Measurements from ENCODE around the gene SLC25A33.

The SLC25A33 gene

DNA sequence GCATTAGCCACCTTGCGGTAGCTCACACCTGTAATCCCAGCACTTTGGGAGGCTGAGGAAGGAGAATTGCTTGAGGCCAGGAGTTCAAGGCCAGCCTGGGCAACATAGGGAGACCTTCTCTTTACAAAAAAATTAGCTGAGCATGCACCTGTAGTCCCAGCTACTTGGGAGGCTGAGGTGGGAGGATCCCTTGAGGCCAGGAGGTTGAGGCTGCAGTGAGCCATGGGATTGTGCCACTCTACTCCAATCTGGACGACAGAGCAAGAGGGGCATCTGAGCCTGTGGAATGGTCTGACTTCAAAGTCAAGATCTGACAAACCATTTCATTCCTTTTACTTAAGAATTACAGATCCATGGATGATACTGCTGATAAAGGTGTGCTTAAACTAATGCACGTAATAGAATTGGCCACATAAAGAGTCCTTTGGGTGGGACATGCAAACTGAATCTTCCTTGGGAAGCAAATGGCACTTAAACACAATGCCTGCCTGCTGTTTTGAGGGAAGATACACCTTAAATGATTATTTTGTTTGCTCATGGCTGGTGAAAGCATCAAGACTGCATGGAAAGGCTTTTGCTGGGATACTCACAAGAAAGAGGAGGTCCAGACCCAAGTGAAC, 47.0 kb downstream of the SLC25A33 start:
- H3K4me1 ChIP-seq (ENCODE audit: control insufficient read depth in 2 of 2, insufficient read depth in 2 of 2, low read length in 2 of 2) = peaks cover 7 to 9% of the 10 kb centered on the region in 2 donors
- H3K27ac ChIP-seq (ENCODE audit: low read depth in 2 of 2, low read length in 2 of 2) = no peak overlapping the region

DNA sequence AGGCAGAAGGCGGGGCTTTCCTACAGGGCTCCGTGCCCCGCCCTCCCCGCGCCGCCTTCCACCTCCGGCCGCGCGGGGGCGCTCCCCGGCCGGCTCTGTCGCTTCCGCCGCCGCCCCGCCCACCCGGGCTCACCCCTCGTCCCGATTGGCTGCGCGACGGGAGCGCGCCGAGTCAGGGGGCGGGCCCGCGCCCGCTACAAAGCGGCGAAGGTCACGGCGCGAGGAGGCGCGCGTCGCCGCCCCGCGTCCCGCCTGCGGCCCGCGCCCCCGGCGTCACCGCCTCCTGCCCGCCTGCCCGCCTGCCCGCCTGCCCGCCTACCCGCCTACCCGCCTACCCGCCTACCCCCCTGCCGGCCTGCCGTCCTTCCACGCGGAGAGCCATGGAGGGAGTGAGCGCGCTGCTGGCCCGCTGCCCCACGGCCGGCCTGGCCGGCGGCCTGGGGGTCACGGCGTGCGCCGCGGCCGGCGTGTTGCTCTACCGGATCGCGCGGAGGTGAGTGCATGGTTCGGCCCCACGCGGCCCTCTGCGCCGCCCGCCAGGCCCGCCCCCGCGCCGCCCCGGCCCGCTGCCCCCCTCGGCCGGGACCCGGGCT, 49.4 kb downstream of the SLC25A33 start, which contains the start of gene TMEM201:
TSS of gene TMEM201 (plus strand) at position 361 of the 593 bp plus-strand sequence. CDS start at position 381, 20 bp downstream.
- Histone ChIP-seq H3K4me1 (ENCODE audit: control insufficient read depth in 2 of 2, insufficient read depth in 2 of 2, low read length in 2 of 2) (peaks cover 11 to 18% of the 10 kb centered on the region in 2 donors), H3K9me3 (ENCODE audit: control insufficient read depth in 2 of 2, low read length in 2 of 2) (no peaks in the 10 kb centered on the region), H3K27me3 (ENCODE audit: control insufficient read depth in 2 of 2, insufficient read depth in 2 of 2, low read length in 2 of 2) (no peaks in the 10 kb centered on the region), H3K4me3 (ENCODE audit: low read length in 2 of 2) (peak within 1 kb of the TSS; percentile 70 to 75), H3K27ac (ENCODE audit: low read depth in 2 of 2, low read length in 2 of 2) (peak within 1 kb of the TSS; percentile 1 to 54), H3K36me3 (ENCODE audit: control insufficient read depth in 2 of 2, insufficient read depth in 2 of 2, low read length in 2 of 2) (no peaks in the 10 kb centered on the region), H3K9ac (ENCODE audit: low read depth in 1 of 2, low read length in 2 of 2) (peak within 1 kb of the TSS; percentile 26 to 67)

More for the DNA sequence above, 47.0 kb downstream of the SLC25A33 start:
- H3K4me3 ChIP-seq (ENCODE audit: low read length in 2 of 2) = no peak overlapping the region
- H3K36me3 ChIP-seq (ENCODE audit: control insufficient read depth in 2 of 2, insufficient read depth in 2 of 2, low read length in 2 of 2) = peaks cover 1 to 4% of the 10 kb centered on the region in 2 donors
- H3K9ac ChIP-seq (ENCODE audit: low read depth in 1 of 2, low read length in 2 of 2) = no peak overlapping the region
- H3K9me3 ChIP-seq (ENCODE audit: control insufficient read depth in 2 of 2, low read length in 2 of 2) = no peaks in the 10 kb centered on the region
- no peaks in the 10 kb centered on the region for H3K27me3 ChIP-seq (ENCODE audit: control insufficient read depth in 2 of 2, insufficient read depth in 2 of 2, low read length in 2 of 2)

DNA sequence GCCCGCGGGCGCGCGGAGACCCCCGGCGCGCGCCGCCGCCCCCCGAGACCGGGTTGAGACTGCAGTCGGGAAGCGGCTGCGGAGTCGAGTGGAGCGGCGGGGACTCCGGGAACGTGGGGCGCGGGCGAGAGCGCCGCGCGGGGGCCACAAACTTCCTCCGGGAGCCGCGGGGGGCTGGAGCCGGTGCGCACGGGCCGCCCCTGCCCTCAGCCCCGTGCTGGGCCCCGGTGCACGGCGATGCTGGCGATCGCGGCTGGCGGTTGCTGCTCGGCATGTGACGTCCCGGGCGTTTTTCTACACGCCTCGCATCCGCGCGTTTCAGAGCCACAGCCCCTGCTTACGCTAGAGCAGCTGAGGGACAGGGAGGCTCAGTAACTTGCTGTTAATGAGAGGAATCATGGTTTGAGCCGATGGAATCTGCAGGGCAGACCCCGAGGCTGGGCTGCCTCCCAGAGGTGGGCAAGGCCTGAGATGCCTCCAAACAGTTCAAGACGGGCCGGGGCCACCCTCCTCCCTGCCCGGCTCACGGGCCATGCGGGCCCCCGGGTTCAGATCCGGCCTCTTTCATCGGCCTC, 50.0 kb downstream of the SLC25A33 start:
- H3K27ac ChIP-seq (ENCODE audit: low read depth in 2 of 2, low read length in 2 of 2) = peak overlapping the region in 1 of 2 donors; percentile 1
- peak overlapping the region; percentile 26 to 67 for H3K9ac ChIP-seq (ENCODE audit: low read depth in 1 of 2, low read length in 2 of 2)
- peaks cover 11 to 20% of the 10 kb centered on the region in 2 donors for H3K4me1 ChIP-seq (ENCODE audit: control insufficient read depth in 2 of 2, insufficient read depth in 2 of 2, low read length in 2 of 2)
- H3K4me3 ChIP-seq (ENCODE audit: low read length in 2 of 2) = peak overlapping the region; percentile 69 to 70
- H3K9me3 ChIP-seq (ENCODE audit: control insufficient read depth in 2 of 2, low read length in 2 of 2) = no peaks in the 10 kb centered on the region
- no peaks in the 10 kb centered on the region for H3K27me3 ChIP-seq (ENCODE audit: control insufficient read depth in 2 of 2, insufficient read depth in 2 of 2, low read length in 2 of 2)
- no peaks in the 10 kb centered on the region for H3K36me3 ChIP-seq (ENCODE audit: control insufficient read depth in 2 of 2, insufficient read depth in 2 of 2, low read length in 2 of 2)

GRCh38 chr1:9589719-9590157, 50.5 kb downstream of the SLC25A33 start:
- Histone ChIP-seq H3K9ac (ENCODE audit: low read depth in 1 of 2, low read length in 2 of 2) (peak overlapping the region; percentile 26 to 67), H3K27me3 (ENCODE audit: control insufficient read depth in 2 of 2, insufficient read depth in 2 of 2, low read length in 2 of 2) (no peaks in the 10 kb centered on the region), H3K27ac (ENCODE audit: low read depth in 2 of 2, low read length in 2 of 2) (no peak overlapping the region), H3K4me1 (ENCODE audit: control insufficient read depth in 2 of 2, insufficient read depth in 2 of 2, low read length in 2 of 2) (peaks cover 11 to 20% of the 10 kb centered on the region in 2 donors), H3K9me3 (ENCODE audit: control insufficient read depth in 2 of 2, low read length in 2 of 2) (no peaks in the 10 kb centered on the region), H3K36me3 (ENCODE audit: control insufficient read depth in 2 of 2, insufficient read depth in 2 of 2, low read length in 2 of 2) (no peaks in the 10 kb centered on the region), H3K4me3 (ENCODE audit: low read length in 2 of 2) (peak overlapping the region; percentile 69 to 70)

- Histone ChIP-seq H3K9ac (ENCODE audit: low read depth in 1 of 2, low read length in 2 of 2) (peak overlapping the region in 1 of 2 donors; percentile 5), H3K27me3 (ENCODE audit: control insufficient read depth in 2 of 2, insufficient read depth in 2 of 2, low read length in 2 of 2) (no peaks in the 10 kb centered on the region), H3K9me3 (ENCODE audit: control insufficient read depth in 2 of 2, low read length in 2 of 2) (no peaks in the 10 kb centered on the region), H3K4me3 (ENCODE audit: low read length in 2 of 2) (no peak overlapping the region), H3K36me3 (ENCODE audit: control insufficient read depth in 2 of 2, insufficient read depth in 2 of 2, low read length in 2 of 2) (no peaks in the 10 kb centered on the region), H3K4me1 (ENCODE audit: control insufficient read depth in 2 of 2, insufficient read depth in 2 of 2, low read length in 2 of 2) (peaks cover 11 to 20% of the 10 kb centered on the region in 2 donors), H3K27ac (ENCODE audit: low read depth in 2 of 2, low read length in 2 of 2) (no peak overlapping the region)
These were observed 50.9 kb downstream of the SLC25A33 start for GRCh38 chr1:9590201-9590600.

DNA sequence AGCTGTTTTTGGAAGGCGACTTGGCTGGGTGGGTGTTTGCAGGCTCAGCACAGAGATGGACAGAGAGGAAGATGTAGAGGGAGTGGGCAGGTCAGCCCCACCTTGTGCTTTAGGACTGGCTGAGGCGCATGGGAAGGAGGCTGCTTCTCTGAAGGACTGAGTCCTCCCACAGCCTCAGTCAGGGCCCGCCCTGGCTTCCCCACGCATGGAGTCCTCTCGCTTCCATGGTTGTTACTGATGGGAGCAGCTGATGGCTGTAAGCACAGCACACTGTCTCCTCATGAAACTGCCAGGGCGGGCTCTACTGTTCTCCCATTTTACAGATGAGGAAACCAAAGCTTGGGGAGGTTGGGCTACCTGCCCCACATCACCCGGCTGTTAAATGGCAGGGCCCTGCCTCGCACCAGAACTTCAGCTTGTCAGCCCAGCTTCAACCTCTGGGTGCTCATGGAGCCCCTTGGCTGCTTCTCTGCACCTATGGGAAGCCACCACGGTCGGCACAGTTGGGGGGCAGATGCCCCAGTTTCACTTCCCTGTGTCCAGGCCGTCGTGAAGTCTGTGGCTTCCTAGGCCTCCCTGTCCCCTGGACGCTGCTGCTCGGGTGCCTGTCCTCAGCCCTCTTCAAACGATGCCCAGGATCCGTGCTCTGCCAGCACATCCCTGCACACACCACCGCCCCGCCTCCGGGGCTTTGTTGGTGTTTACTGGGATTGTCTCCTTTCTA, 51.8 kb downstream of the SLC25A33 start:
- peaks cover 11 to 20% of the 10 kb centered on the region in 2 donors for H3K4me1 ChIP-seq (ENCODE audit: control insufficient read depth in 2 of 2, insufficient read depth in 2 of 2, low read length in 2 of 2)
- H3K27ac ChIP-seq (ENCODE audit: low read depth in 2 of 2, low read length in 2 of 2) = no peak overlapping the region
- no peak overlapping the region for H3K9ac ChIP-seq (ENCODE audit: low read depth in 1 of 2, low read length in 2 of 2)
- H3K36me3 ChIP-seq (ENCODE audit: control insufficient read depth in 2 of 2, insufficient read depth in 2 of 2, low read length in 2 of 2) = no peaks in the 10 kb centered on the region
- H3K4me3 ChIP-seq (ENCODE audit: low read length in 2 of 2) = no peak overlapping the region
- no peaks in the 10 kb centered on the region for H3K27me3 ChIP-seq (ENCODE audit: control insufficient read depth in 2 of 2, insufficient read depth in 2 of 2, low read length in 2 of 2)
- no peaks in the 10 kb centered on the region for H3K9me3 ChIP-seq (ENCODE audit: control insufficient read depth in 2 of 2, low read length in 2 of 2)

GRCh38 chr1:9591669-9592509, 52.6 kb downstream of the SLC25A33 start:
- H3K4me1 ChIP-seq (ENCODE audit: control insufficient read depth in 2 of 2, insufficient read depth in 2 of 2, low read length in 2 of 2) = peaks cover 11 to 20% of the 10 kb centered on the region in 2 donors
- no peaks in the 10 kb centered on the region for H3K9me3 ChIP-seq (ENCODE audit: control insufficient read depth in 2 of 2, low read length in 2 of 2)
- H3K36me3 ChIP-seq (ENCODE audit: control insufficient read depth in 2 of 2, insufficient read depth in 2 of 2, low read length in 2 of 2) = no peaks in the 10 kb centered on the region
- H3K9ac ChIP-seq (ENCODE audit: low read depth in 1 of 2, low read length in 2 of 2) = no peak overlapping the region
- no peak overlapping the region for H3K27ac ChIP-seq (ENCODE audit: low read depth in 2 of 2, low read length in 2 of 2)
- H3K4me3 ChIP-seq (ENCODE audit: low read length in 2 of 2) = no peak overlapping the region
- no peaks in the 10 kb centered on the region for H3K27me3 ChIP-seq (ENCODE audit: control insufficient read depth in 2 of 2, insufficient read depth in 2 of 2, low read length in 2 of 2)

DNA sequence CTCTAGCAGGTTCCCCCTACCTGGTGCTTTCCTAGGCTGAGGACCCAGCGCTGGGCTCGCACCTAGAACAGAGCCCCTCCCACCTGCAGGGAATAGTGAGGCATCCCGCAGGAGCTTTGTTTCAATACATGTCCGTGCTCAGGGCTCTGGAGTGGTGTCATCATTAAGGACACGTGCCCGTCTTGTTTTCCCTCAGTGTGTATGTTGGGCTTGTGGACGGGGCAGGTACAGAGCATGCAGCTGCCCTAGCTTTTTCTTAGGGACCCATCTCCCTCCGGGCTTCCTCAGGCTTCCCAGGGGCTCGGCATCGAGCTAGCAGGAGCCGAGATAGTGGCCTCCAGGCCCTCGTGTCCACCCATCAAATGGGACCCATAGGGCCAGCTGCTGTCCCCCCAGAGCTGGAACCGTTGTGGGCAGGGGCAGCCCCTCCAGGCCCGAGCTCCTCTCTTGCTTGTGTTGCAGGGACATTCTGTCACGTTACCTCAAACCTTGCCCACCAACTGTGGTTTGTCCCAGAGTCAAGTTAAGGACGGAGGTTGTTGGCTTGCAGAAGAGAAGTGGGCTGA, 53.3 kb downstream of the SLC25A33 start:
- H3K9me3 ChIP-seq (ENCODE audit: control insufficient read depth in 2 of 2, low read length in 2 of 2) = no peaks in the 10 kb centered on the region
- H3K9ac ChIP-seq (ENCODE audit: low read depth in 1 of 2, low read length in 2 of 2) = no peak overlapping the region
- H3K4me3 ChIP-seq (ENCODE audit: low read length in 2 of 2) = no peak overlapping the region
- H3K36me3 ChIP-seq (ENCODE audit: control insufficient read depth in 2 of 2, insufficient read depth in 2 of 2, low read length in 2 of 2) = peaks cover under 1 to 4% of the 10 kb centered on the region in 2 donors
- H3K27me3 ChIP-seq (ENCODE audit: control insufficient read depth in 2 of 2, insufficient read depth in 2 of 2, low read length in 2 of 2) = no peaks in the 10 kb centered on the region
- H3K27ac ChIP-seq (ENCODE audit: low read depth in 2 of 2, low read length in 2 of 2) = no peak overlapping the region
- H3K4me1 ChIP-seq (ENCODE audit: control insufficient read depth in 2 of 2, insufficient read depth in 2 of 2, low read length in 2 of 2) = peaks cover 11 to 20% of the 10 kb centered on the region in 2 donors

DNA sequence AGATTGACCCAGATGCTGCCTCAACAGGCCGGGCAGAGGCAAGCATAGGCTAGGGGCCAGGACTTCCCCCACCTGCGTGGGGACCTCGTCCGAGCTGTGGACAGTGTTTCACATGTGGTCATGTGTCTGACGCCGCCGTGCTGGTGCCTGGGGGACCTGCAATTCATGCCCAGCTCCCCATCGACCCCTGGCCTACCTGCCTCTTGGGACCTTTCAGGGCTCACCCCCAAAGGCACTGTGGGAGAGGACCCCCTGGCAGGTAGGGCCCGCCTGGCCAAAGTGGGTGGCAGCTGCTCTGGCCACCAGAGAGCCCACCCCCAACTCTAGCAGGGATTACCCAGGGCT, 53.9 kb downstream of the SLC25A33 start:
- no peaks in the 10 kb centered on the region for H3K27me3 ChIP-seq (ENCODE audit: control insufficient read depth in 2 of 2, insufficient read depth in 2 of 2, low read length in 2 of 2)
- H3K9me3 ChIP-seq (ENCODE audit: control insufficient read depth in 2 of 2, low read length in 2 of 2) = no peaks in the 10 kb centered on the region
- H3K36me3 ChIP-seq (ENCODE audit: control insufficient read depth in 2 of 2, insufficient read depth in 2 of 2, low read length in 2 of 2) = peaks cover 4 to 5% of the 10 kb centered on the region in 2 donors
- peaks cover 11 to 19% of the 10 kb centered on the region in 2 donors for H3K4me1 ChIP-seq (ENCODE audit: control insufficient read depth in 2 of 2, insufficient read depth in 2 of 2, low read length in 2 of 2)
- H3K9ac ChIP-seq (ENCODE audit: low read depth in 1 of 2, low read length in 2 of 2) = no peak overlapping the region
- no peak overlapping the region for H3K4me3 ChIP-seq (ENCODE audit: low read length in 2 of 2)
- H3K27ac ChIP-seq (ENCODE audit: low read depth in 2 of 2, low read length in 2 of 2) = no peak overlapping the region

All from mucosa of rectum (tissue), 2 donors.